ENCODE data around the gene UTS2.
A peak's percentile ranks its signal among the peaks of the same experiment; 100 is the strongest.

The UTS2 gene

GRCh38 chr1:7813677-7814373 is 39.0 kb downstream of the UTS2 start:
- DNase-seq (ENCODE audit: low read depth, low spot score), result no peak

- no peak for DNase-seq (ENCODE audit: low read depth, low spot score)
Measured at GRCh38 chr1:7811476-7811875, 41.4 kb downstream of the UTS2 start.

- DNase-seq (ENCODE audit: low read depth, low spot score), result peak; percentile 28
Measured at GRCh38 chr1:7810395-7810794, 42.5 kb downstream of the UTS2 start.

- no peak for DNase-seq (ENCODE audit: low read depth, low spot score)
Measured at GRCh38 chr1:7809742-7810141, 43.1 kb downstream of the UTS2 start.

GRCh38 chr1:7808253-7808844 is 44.5 kb downstream of the UTS2 start:
- no peak for DNase-seq (ENCODE audit: low read depth, low spot score)

DNA sequence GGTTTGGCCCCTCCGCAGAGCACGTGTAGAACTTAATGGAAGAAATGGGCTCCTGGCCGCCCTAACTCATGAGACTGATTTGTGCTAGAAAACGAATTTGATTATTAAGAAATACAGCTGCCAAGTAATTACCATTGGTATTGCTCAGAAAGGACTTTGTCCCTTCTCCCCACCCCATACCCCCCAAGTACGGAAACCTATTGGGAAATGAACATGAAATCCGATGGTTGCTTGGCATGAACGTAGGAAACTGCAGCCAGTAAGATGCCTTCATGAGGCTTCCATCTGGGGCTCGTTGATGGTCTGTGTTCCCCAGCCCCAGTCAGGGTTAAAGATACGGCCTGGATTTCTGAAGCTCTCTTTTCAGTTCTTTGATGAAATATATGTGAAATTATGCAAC is 47.4 kb downstream of the UTS2 start:
- DNase-seq (ENCODE audit: low read depth, low spot score), result no peak
